Epithelial cell of esophagus (primary cell): ENCODE measurements around the gene PCDHGB4.
"Not testable (repeated sequence)": the region's sequence is repeated elsewhere in the genome, so short reads cannot be mapped to it uniquely, and the experiment has no call there.

Experiments
- DNase-seq: peaks from one replicate; pipeline ENCODE4 v3.0.0; 2010; ENCODE audit warnings: low read depth
- H3K4me3 ChIP-seq: 2 replicates; pipeline ENCODE4 v1.5.1; 2011; ENCODE audit warnings: mild to moderate bottlenecking, low read length, control low read depth
- CTCF ChIP-seq: IDR thresholded peaks from 2 replicates; pipeline ENCODE4 v1.5.1; 2011; ENCODE audit warnings: low read depth, mild to moderate bottlenecking, low read length, control low read depth, inconsistent platforms; ENCODE audit not compliant: insufficient read depth; ENCODE audit errors: missing control alignments

PCDHGB4 gene

DNA sequence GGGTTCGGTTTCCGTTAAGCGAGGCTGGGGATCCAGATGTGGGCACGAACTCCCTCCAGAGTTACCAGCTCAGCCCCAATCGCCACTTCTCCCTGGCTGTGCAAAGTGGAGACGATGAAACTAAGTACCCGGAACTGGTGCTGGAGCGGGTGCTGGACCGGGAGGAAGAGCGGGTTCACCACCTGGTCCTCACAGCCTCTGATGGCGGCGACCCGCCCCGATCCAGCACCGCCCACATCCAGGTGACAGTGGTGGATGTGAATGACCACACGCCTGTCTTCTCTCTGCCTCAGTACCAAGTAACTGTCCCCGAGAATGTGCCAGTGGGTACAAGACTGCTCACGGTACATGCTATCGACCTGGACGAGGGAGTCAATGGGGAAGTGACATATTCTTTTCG, 4.2 kb upstream of the PCDHGB4 start:
- no peak overlapping the region for H3K4me3 ChIP-seq
- DNase-seq: no peak
- TF ChIP-seq CTCF: no peak

- DNase-seq: no peak
- no peak for TF ChIP-seq CTCF
- H3K4me3 ChIP-seq: no peak overlapping the region
Observed at GRCh38 chr5:141384471-141385267, 2.8 kb upstream of the PCDHGB4 start.

DNA sequence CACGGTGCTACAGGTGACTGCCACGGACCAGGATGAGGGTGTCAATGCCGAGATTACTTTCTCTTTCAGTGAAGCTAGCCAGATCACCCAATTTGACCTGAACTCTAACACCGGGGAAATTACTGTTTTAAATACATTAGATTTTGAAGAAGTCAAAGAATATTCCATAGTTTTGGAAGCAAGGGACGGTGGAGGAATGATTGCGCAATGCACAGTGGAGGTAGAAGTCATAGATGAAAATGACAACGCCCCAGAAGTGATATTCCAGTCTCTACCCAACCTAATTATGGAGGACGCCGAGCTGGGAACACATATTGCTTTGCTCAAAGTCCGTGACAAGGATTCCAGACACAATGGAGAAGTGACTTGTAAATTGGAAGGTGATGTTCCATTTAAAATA, 1.2 kb downstream of the PCDHGB4 start:
- no peak for TF ChIP-seq CTCF
- H3K4me3 ChIP-seq: no peak overlapping the region
- DNase-seq: no peak

DNA sequence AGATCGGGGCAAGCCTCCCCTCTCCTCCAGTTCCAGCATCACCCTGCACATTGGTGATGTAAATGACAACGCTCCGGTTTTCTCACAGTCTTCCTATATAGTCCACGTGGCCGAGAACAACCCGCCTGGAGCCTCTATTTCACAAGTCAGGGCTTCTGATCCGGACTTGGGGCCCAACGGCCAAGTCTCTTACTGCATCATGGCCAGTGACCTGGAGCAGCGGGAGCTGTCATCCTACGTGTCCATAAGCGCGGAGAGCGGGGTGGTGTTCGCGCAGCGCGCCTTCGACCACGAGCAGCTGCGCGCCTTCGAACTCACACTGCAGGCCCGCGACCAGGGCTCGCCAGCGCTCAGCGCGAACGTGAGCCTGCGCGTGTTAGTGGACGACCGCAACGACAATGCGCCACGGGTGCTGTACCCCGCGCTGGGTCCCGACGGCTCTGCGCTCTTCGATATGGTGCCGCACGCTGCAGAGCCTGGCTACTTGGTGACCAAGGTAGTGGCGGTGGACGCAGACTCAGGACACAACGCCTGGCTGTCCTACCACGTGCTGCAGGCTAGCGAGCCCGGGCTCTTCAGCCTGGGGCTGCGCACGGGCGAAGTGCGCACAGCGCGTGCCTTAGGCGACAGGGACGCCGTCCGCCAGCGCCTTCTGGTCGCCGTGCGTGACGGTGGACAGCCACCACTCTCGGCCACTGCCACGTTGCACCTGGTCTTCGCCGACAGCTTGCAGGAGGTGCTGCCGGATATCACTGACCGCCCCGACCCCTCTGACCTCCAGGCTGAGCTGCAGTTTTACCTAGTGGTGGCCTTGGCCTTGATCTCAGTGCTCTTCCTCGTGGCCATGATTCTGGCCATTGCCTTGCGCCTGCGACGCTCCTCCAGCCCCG, 1.9 kb downstream of the PCDHGB4 start:
- H3K4me3 ChIP-seq: no peak overlapping the region
- no peak for TF ChIP-seq CTCF
- DNase-seq: no peak

GRCh38 chr5:141392429-141393198, 5.1 kb downstream of the PCDHGB4 start, which contains the start of gene PCDHGA8:
Gene PCDHGA8, plus strand, starts transcription at chr5:141392633. Its CDS starts 181 bp downstream, at chr5:141392814.
- H3K4me3 ChIP-seq: no peak within 1 kb of the TSS
- TF ChIP-seq CTCF: no peak
- DNase-seq: no peak

DNA sequence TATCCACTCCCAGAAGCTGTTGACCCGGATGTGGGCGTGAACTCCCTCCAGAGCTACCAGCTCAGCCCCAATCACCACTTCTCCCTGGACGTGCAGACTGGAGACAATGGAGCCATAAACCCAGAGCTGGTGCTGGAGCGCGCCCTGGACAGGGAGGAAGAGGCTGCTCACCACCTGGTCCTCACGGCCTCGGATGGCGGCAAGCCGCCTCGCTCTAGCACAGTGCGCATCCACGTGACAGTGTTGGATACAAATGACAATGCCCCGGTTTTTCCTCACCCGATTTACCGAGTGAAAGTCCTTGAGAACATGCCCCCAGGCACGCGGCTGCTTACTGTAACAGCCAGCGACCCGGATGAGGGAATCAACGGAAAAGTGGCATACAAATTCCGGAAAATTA, 5.8 kb downstream of the PCDHGB4 start:
- TF ChIP-seq CTCF: no peak
- DNase-seq: no peak
- H3K4me3 ChIP-seq: no peak overlapping the region

- DNase-seq, H3K4me3 ChIP-seq: not testable (repeated sequence)
Observed at GRCh38 chr5:141394401-141395187, 7.1 kb downstream of the PCDHGB4 start.
